GM21447 (cell line): ENCODE results near the gene CSNK1G2.

ENCODE experiments used
- ATAC-seq: cut with Tn5 transposase; IDR thresholded peaks from one replicate; pipeline ENCODE4 v1.9.1; 2021; ENCODE audit not compliant: unreplicated experiment

Gene CSNK1G2

DNA sequence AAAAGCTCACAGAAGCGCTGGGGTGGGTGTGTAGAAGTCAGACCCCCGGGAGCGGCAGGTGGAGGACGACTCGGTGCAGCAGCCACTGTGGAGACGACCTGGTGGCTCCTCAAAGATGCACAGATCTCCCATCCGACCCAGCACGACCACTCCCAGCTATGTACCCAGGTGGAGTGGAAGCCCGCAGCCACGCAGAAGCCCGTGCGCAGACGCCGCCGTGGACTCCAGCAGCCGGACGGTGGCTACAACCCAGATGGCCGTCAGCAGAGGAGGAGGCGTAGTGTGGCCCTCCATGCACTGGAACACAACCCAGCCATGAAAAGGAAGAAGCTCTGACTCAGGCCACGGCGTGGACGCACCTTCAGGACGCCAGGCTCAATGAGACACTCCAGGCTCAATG lies 21.7 kb downstream of the CSNK1G2 start:
- ATAC-seq: no peak

DNA sequence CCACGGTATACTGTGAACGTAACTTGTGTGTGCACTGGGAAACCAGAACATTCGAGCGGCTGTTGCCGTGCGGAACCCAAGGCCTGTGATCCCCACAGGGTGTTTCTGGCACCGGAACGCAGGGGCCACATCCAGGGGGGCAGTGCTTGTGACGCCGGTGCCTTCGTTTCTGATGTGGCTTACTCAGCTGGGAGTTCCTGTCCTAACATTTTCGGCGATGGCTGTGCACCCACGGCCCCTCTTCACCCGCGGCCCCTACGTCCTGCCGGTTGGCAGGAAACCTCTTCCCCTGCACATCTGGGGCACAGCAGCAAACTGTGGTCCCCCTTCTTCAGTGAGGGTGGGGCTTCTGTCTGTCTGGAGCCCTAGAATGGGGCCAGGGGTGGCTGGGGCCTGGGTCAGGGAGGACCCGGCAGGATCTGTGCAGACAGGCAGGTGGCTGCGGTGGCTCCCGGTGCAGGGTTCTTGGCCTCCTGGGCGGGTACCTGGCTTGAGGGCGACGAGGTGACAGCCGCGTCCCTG lies 26.2 kb downstream of the CSNK1G2 start:
- ATAC-seq: no peak

DNA sequence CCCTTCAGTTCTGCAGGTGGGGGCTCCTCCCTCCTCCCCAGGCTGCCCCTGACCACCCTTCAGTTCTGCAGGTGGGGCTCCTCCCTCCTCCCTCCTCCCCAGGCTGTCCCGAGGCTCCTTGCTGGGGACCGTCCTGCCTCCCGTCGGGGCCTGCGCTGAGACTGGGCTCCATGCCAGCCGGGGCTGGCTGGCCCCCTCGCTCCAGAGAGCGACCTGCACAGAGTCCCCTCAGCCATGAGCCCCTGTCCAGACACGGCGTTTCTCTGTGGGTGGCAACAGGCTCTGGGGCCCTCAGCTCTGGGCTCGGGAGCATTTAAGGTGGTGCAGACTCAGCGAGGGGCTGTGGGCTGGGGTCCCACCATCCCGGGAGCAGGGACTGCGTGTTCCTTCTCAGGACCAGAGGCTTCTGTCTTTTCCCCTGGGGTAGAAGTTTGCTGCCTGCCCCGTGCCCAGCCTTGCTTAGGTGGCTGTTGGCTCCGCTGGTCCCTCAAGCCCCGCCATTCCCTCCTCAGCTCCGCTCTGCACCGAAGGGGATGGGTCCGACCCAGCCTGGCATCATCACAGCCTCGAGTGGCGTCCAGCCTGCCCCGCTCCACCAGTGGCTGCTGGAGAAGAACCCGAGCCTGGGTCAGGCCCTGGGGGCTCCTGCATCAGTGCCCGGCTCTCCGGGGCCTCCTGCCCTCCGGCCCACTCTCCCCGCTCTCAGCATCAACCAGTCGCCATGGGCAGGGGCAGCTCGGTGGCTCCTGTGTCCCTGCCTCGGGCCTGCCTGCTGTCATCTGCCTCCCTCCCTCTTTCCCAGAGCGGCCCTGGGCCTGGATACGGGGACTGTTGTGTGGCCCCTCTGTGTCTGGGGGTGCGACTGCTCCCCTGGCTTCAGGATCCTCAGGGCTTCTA lies 27.6 kb downstream of the CSNK1G2 start:
- no peak for ATAC-seq

DNA sequence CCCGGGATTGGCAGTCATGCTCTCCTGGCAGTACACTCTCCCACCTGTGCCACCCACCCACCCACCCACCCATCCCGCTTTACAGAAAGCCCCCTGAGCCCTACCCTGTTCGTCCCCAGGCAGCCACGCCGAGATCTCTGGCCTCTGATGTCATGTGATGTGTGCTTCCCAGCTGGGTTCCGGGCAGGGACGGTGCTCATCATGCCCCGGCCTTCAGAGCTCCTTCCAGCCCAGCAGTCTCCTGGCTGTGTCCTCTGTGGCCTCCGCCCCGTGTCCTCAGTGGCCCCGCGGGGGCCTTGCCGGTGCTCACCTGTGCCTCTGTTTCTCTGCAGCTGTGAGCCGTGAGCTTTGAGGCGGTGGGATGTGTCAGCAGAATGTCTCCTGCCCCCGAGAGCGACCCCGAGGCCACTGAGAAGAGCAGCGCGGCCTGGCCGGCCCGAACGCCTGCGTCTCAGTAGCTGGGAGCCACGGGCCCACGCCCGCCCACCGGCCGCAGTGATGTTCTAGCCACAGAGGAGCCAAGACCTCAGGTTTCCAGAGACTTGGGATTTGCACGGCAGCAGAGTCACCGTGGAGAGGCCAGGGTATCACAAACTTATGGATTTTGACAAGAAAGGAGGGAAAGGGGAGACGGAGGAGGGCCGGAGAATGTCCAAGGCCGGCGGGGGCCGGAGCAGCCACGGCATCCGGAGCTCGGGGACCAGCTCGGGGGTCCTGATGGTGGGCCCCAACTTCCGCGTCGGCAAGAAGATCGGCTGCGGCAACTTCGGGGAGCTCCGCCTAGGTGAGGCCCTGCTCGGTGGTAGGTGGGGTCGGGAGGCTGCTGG lies 28.4 kb downstream of the CSNK1G2 start:
- no peak for ATAC-seq

DNA sequence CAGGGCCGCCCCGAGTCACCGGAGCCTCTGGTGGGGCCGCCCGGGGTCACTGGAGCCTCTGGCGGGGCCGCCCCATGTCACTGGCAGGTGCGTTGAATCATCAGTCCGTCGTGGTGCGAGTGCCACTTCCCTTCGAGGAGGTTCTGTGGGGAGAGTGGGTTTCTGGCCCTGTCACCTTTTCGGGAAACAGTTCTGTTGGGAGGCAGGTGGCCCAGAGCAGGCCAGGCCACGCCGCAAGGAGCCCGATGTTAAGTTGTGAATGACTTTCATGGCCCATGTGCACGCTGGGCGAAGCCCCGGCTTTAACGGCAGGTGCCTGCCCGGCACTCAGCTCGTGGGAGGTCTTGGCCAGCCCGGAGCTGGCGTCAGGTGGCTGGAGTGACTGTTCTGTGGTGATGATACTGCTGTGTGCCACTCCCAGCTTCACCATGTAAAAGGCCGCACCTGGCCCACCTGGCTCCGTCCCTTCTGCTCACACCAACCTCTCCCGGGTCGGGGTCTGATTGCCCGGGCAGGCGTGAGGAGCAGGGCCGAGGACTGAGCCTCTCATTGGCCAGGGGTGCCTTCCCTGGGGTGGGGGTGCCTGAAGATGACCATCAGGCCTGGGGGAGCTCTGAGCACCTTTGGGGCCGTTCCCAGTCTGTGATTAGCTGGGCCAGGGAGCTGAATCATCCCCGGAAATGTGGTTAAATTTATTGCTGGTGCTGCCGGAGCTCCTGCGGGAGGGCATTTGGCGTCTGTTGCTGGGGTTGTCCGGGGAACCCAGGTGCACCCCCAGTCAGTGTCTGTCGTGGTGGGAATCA lies 29.2 kb downstream of the CSNK1G2 start:
- no peak for ATAC-seq

DNA sequence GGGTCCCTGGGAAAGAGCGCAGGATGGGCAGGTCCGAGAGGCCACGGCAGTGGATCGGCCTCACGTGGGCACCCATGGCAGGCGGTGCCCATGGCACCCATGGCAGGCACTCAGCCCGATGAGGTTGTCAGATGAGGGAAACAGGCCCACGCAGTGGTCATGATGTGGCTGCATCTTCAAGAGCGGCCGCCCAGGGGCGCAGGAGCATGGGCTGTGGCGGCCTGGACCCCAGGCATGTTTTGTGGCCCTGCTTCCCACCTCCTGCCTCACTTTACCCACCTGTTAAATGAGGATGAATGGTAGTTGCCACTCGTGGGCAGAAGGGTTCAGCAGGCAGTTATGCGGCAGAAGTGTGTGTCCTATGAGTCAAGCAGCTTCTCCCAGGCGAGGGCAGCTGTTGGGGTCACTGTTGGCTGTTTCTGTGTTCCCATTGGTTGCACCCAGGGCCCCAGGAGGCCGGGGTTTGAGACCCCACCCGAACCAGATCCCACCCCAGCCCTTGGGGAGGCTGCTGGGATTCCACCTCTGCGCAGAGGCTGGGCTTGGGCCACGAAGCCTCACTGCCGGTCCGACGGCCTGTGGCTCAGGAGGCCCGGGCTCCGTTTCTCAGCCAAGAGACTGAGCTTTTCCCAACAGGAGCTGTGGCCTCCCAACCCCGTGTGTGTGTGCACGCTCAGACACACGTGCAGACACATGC lies 30.0 kb downstream of the CSNK1G2 start:
- no peak for ATAC-seq

DNA sequence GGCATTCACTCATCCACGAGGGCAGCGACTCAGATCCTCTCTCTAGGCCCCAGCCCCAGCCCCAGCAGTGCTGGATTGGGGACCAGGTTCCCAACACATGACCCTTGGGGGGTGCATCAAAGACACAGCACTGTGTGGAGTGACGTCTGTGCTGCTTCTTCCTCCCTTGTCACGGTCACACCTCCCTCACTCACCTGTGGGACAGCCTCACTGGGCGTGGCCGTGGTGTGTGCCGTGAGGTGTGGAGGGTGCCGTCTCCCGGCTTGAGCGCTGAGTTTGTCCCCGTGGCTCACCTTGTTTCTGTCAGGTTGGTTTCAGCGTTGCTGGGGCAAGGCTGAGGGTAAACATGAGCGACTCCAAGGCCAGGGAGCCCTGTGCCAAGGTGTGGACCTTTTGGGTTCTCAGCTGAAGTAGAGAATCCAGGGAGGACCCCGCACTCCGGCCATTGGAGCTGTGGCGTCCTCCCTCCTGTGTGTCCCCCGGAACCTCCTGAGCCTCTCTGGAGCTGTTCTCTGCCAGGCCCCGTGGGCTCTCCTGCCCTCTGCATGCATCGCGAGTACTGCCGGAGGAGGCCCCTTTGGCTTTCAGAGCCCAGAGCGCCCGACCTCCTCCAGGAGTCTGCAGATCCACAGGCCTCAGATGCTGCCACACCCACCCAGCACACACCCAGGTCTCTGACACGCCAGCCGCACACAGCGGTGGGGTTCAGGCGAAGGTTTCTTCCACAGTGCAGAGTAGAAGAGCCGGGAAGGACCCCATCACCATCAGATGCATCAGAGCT lies 33.6 kb downstream of the CSNK1G2 start:
- no peak for ATAC-seq

DNA sequence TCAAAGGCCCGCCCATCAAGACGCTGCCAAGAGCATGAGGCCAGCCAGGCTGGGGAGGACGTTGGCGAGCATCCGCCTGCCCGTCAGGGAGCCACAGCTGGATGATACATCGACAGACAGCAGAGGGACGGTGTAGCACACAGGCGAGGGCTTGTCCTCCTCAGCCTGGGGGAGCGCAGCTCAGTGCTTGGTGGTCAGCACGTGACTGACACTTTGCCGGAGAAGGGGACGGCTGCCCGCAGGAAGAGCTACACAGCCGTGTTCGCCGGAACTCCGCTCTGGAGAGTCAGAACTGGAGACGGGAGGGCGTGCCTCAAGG lies 34.1 kb downstream of the CSNK1G2 start:
- ATAC-seq: no peak

DNA sequence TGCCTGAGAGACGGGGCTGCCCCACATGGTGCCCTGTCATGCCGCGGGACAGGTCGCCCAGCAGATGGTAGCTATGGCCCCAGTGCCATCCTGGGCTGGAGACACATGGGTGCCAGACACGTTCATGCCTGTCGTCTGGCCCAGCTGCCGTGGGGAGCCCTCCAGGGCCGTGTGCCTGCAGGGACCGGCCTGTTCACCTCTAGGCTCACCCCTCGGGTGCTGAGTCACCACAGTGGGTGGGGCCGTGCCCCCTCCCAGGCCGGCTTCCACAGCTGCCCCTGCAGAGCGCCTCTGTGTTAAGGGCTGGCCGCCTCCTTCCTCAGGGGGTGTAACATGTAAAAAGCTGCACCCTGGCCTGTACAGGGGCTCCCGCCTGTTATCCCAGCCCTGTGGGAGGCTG lies 36.1 kb downstream of the CSNK1G2 start:
- ATAC-seq: no peak

DNA sequence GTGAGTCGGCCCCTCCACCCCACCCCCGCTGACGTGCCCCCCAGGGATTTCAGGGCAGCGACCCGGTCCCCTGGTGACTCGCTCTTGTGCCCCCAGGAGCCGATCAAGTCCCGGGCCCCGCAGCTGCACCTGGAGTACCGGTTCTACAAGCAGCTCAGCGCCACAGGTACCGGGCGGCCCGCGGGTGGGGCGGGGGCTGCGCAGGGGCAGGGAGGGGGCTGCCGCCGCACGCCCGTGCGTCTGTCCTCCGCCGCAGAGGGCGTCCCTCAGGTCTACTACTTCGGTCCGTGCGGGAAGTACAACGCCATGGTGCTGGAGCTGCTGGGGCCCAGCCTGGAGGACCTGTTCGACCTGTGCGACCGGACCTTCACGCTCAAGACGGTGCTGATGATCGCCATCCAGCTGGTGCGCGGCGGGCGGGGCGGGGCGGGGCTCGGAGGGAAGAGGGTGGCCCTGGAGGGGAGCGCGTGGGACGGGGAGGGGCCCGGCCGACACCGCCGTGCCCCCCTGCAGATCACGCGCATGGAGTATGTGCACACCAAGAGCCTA lies 37.4 kb downstream of the CSNK1G2 start:
- no peak for ATAC-seq

DNA sequence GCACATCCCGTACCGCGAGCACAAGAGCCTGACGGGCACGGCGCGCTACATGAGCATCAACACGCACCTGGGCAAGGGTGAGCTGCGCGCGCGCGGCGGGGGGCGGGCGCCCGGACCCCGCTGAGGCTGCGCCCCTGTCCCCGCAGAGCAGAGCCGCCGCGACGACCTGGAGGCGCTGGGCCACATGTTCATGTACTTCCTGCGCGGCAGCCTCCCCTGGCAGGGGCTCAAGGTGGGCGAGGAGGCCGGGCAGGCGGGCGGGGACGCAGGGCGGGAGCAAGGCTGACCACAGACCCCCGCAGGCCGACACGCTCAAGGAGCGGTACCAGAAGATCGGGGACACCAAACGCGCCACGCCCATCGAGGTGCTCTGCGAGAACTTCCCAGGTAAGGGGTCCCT lies 38.0 kb downstream of the CSNK1G2 start:
- no peak for ATAC-seq

DNA sequence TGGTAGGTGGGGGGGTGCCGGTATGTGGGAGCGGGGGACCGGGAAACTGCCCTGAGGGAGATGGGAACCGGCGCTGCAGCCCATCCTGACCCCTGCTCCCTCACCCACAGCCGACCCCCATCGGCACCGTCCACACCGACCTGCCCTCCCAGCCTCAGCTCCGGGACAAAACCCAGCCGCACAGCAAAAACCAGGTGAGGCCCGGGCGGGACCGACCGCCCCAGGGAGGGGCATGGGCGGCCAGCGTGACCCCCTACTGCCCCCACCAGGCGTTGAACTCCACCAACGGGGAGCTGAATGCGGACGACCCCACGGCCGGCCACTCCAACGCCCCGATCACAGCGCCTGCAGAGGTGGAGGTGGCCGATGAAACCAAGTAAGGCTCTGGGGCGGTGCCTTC lies 38.7 kb downstream of the CSNK1G2 start:
- no peak for ATAC-seq

DNA sequence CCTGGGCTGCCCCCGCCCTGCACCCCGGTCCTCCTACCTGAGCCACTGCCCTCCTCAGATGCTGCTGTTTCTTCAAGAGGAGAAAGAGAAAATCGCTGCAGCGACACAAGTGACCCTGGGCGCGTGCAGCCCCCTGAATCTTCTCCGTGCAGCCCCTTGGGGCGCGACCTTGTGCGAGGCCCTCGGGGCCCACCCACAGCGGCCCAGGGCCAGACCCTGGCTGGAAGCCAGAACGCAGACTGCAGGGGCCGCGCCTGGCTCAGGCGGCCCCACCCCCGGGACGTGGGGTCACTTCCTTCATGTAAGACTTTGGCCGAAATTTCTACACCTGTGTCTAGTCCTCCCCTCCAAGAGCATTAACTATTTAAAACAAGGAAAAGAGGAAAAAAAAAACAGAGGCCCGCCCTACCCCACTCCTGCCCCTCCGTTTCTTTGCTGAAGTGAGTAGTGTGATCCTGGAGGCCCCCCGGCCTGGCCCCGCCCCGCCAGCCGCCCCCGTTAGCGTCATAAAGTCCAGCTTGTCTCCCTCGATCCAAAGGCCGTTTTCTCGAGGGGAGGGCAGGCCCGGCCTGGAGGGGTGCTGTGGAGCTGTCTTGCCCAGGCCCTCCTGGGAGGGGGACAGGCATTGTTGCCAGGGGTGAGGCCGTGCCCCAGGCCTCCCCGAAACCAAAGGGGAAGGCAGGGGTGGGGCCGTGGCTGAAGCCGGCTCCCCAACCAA lies 39.3 kb downstream of the CSNK1G2 start:
- ATAC-seq: no peak

DNA sequence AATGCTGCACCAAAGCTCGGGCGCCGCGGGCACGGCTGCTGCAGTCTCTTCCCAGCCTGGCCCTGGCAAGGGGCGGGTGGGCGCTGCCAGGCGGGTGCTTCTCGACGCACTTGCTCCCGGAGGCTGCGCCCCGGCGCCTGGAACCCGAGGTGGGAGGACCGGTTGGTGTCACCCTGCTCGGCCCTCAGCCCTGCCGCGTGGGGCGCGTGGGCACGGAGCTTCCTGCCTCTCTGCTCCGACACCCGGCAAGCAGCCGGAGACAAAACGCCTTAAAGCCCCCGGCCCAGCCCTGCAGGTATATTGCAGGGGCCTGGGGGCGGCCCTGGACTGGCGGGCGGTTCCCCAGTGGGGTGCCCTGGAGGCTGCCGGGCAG lies 39.8 kb downstream of the CSNK1G2 start:
- no peak for ATAC-seq

DNA sequence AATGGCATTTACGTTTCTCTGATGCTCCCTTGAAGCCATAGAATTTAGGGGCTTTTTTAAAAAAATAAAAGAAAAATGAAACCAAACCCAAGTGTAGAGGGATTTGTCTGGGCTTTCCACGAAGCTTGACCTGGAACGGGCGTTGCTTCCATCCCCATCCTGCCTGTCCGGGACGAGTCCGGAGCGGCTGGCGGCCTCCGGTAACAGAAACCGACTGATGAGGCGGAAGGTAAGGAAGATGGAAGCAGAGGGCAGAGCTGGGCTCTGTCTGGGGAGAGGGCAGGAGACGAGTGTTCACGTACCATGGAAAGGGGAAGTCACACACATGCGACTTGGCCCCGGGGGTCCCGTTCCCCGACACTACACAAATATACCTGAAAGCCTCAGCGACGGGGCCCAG lies 40.3 kb downstream of the CSNK1G2 start:
- ATAC-seq: no peak

DNA sequence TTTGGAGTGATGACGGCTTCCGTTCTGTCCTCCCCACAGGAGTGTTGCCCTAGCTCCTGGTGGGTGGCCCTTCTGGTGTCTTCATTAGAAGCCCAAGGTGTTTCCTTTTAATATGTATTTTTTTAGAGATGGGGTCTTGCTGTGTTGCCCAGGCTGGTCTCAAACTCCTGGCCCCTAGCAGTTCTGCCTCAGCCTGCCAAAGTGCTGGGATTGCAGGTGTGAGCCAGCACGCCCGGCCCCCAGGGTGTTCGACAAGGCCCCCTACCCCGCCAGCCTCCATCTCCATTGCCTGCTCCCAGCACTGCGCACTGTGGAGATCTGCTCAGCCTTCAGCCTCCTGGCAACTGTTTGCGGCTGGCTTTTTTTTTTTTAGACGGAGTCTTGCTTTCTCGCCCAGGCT lies 43.4 kb downstream of the CSNK1G2 start:
- no peak for ATAC-seq

DNA sequence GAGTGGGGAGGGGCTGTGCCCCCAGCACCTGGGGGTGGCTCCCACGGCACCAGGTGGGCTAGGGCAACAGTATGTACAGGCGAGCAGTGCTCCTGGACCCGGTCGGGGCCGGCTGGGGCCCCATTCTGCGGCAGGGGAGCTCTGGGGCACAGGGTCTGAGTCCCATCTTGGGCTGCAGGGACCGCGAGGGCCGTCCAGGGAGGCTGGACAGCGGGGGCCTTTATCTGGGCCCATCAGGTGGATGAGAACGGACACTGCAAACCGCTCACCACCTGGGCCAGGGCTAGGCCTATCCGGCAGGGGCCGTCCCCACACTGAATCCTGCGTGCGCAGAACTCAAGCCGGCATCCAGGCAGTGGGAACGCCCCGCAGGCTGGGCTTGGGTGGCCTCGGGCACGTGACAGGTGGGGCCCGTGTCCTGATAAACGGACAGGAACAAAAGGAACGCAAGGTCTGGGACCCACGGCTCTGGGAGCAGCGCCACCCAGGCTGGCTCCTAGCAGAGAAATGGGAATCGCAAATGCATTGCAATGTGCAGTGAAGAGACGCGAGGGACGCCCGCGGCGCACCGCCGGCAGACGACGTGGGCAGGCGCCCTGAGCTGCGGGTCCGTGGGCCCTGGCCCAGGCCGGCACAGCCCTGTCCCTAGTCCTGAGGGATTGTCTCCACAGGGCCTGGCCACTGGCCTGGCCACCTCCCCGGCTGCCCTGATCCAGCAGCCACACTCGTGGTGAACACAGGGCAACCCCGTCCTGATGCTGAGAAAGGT lies 44.8 kb downstream of the CSNK1G2 start:
- ATAC-seq: no peak
